Measurements from ENCODE around the gene CEACAM18. TPM values are rescaled to one million over a fixed set of nuclear protein-coding genes. Genes with fewer than 3 reads are reported as not detected.
"Not testable (repeated sequence)": the region's sequence is repeated elsewhere in the genome, so short reads cannot be mapped to it uniquely, and the experiment has no call there.

CEACAM18 gene
- total RNA-seq, 1 experiment from 2014 or later = not detected

GRCh38 chr19:51493776-51494175 is 15.4 kb downstream of the CEACAM18 start:
- DNase-seq (ENCODE audit: low spot score) = no peak

GRCh38 chr19:51497666-51498065 is 19.3 kb downstream of the CEACAM18 start:
- no peak for DNase-seq (ENCODE audit: low spot score)

- not testable (repeated sequence) for DNase-seq (ENCODE audit: low spot score)
Measured at GRCh38 chr19:51500931-51501330, 22.6 kb downstream of the CEACAM18 start.

GRCh38 chr19:51501594-51502263 is 23.4 kb downstream of the CEACAM18 start, which contains the start of gene SIGLEC12:
TSS of gene SIGLEC12 (minus strand) at chr19:51501800. CDS start at chr19:51501733, 67 bp downstream.
- DNase-seq (ENCODE audit: low spot score) = no peak

- DNase-seq (ENCODE audit: low spot score) = no peak
Measured at GRCh38 chr19:51503286-51503817, 25.0 kb downstream of the CEACAM18 start.

- DNase-seq (ENCODE audit: low spot score) = no peak
Measured at GRCh38 chr19:51503896-51504295, 25.6 kb downstream of the CEACAM18 start.

GRCh38 chr19:51505904-51506303 is 27.6 kb downstream of the CEACAM18 start:
- DNase-seq (ENCODE audit: low spot score) = no peak

GRCh38 chr19:51507192-51507591 is 28.9 kb downstream of the CEACAM18 start:
- DNase-seq (ENCODE audit: low spot score) = no peak

GRCh38 chr19:51507640-51508058 is 29.3 kb downstream of the CEACAM18 start:
- no peak for DNase-seq (ENCODE audit: low spot score)

- no peak for DNase-seq (ENCODE audit: low spot score)
Measured at GRCh38 chr19:51508059-51508733, 29.9 kb downstream of the CEACAM18 start.

GRCh38 chr19:51509823-51510660 is 31.7 kb downstream of the CEACAM18 start:
- no peak for DNase-seq (ENCODE audit: low spot score)

GRCh38 chr19:51511353-51511752 is 33.0 kb downstream of the CEACAM18 start:
- DNase-seq (ENCODE audit: low spot score) = peak; percentile 28

GRCh38 chr19:51513968-51514367 is 35.6 kb downstream of the CEACAM18 start:
- no peak for DNase-seq (ENCODE audit: low spot score)

- DNase-seq (ENCODE audit: low spot score) = peak; percentile 48
Measured at GRCh38 chr19:51514866-51515481, 36.6 kb downstream of the CEACAM18 start.

GRCh38 chr19:51520728-51521127 is 42.4 kb downstream of the CEACAM18 start:
- peak; percentile 3 for DNase-seq (ENCODE audit: low spot score)

- no peak for DNase-seq (ENCODE audit: low spot score)
Measured at GRCh38 chr19:51521357-51521756, 43.0 kb downstream of the CEACAM18 start.

- no peak for DNase-seq (ENCODE audit: low spot score)
Measured at GRCh38 chr19:51521781-51522180, 43.4 kb downstream of the CEACAM18 start.

GRCh38 chr19:51524666-51525264 is 46.4 kb downstream of the CEACAM18 start:
- DNase-seq (ENCODE audit: low spot score) = peak; percentile 4

- DNase-seq (ENCODE audit: low spot score) = no peak
Measured at GRCh38 chr19:51525651-51526050, 47.3 kb downstream of the CEACAM18 start.

- no peak for DNase-seq (ENCODE audit: low spot score)
Measured at GRCh38 chr19:51529301-51529700, 51.0 kb downstream of the CEACAM18 start.

- no peak for DNase-seq (ENCODE audit: low spot score)
Measured at GRCh38 chr19:51530616-51531015, 52.3 kb downstream of the CEACAM18 start.

All from H4 (cell line).